C4-2B (cell line): Measurements from ENCODE around the gene MACF1.
A peak's percentile ranks its signal among the peaks of the same experiment; 100 is the strongest.
"Not testable (repeated sequence)": the region's sequence is repeated elsewhere in the genome, so short reads cannot be mapped to it uniquely, and the experiment has no call there.

Experiments
- H3K27ac ChIP-seq: fragments of 450-650 bp; 2 replicates; pipeline ENCODE4 v1.5.1; 2017
- CTCF ChIP-seq: fragments of 450-650 bp; conservative IDR thresholded peaks from 2 replicates; pipeline ENCODE4 v1.5.1; 2017; ENCODE audit warnings: mild to moderate bottlenecking
- ZFX ChIP-seq: fragments of 450-650 bp; IDR thresholded peaks from 2 replicates; pipeline ENCODE4 v1.6.1; 2017

The MACF1 gene

DNA sequence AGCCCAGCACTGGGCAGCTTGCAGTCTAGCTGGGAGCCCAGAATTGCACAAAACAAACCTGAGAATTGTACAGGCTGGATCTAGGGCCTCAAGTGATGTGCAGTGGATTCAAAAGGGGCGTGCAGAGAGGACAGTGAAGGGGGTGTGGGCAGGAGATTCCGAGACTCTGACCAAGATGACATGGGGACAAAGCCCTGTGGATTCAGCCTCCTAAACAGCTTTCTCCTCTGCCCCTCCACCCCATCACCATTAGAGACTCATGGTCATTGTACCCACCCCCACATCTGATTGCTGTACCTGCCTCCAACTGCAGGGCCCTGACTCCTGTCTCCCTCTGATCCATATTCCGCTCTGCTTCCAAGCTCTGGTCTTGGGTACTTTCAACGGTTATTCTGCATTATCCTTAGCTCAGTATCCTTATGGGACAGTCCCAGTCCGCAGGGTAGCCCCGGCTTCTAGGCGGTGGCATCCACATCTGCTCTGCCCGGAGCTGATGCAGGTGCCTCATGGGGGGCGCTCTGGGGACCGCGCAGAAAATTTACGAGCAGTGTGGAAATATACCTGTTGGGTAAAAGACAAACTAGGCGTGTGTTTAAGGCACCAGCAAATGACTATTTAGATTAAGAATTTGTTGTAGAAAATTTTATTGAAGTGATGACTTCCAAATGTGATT lies 285.2 kb downstream of the MACF1 start:
- TF ChIP-seq CTCF (no peak), ZFX (no peak)
- no peak overlapping the region for H3K27ac ChIP-seq

- H3K27ac ChIP-seq, result peak overlapping the region; percentile 41; the same call in 1 of the 2 replicates
- no peak for TF ChIP-seq CTCF
- no peak for TF ChIP-seq ZFX
Observed at GRCh38 chr1:39490596-39491145, 286.2 kb downstream of the MACF1 start.

GRCh38 chr1:39491146-39491921 lies 286.8 kb downstream of the MACF1 start, which contains the start of gene BMP8A:
Gene BMP8A, plus strand, starts transcription at chr1:39491636. Its CDS starts 356 bp downstream, at chr1:39491992.
- TF ChIP-seq CTCF (no peak), ZFX (peak; percentile 32; the same call in 1 of the 2 replicates)
- H3K27ac ChIP-seq, result peak within 1 kb of the TSS; percentile 41

- not testable (repeated sequence) for H3K27ac ChIP-seq
Observed at GRCh38 chr1:39492118-39493042, 287.9 kb downstream of the MACF1 start.

GRCh38 chr1:39493043-39493810 lies 288.7 kb downstream of the MACF1 start:
- H3K27ac ChIP-seq, result not testable (repeated sequence)

GRCh38 chr1:39494671-39495410 lies 290.3 kb downstream of the MACF1 start:
- no peak overlapping the region for H3K27ac ChIP-seq
- TF ChIP-seq CTCF (no peak), ZFX (no peak)

DNA sequence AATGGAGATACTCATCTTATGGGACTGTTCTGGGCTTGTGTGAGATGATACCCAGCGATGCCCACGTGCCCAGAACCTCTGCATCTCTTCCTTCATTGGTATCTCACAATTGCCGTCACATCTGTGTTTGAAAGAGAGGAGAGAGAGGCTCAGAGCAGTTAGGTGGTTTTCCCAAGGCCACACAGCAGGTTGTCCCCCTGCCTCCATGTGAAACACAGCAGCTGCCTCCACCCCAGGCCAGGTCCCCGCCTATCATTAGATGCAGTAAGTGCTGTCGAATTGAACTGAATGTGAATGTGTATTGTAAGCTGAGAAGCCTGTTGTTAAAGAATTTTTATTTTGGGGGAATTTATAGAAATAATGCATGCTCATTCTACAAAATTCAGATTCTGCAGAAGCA lies 292.0 kb downstream of the MACF1 start:
- H3K27ac ChIP-seq, result not testable (repeated sequence)

GRCh38 chr1:39497585-39497984 lies 293.1 kb downstream of the MACF1 start:
- TF ChIP-seq CTCF (no peak), ZFX (no peak)
- no peak overlapping the region for H3K27ac ChIP-seq

- not testable (repeated sequence) for H3K27ac ChIP-seq
Observed at GRCh38 chr1:39498096-39498710, 293.7 kb downstream of the MACF1 start.

DNA sequence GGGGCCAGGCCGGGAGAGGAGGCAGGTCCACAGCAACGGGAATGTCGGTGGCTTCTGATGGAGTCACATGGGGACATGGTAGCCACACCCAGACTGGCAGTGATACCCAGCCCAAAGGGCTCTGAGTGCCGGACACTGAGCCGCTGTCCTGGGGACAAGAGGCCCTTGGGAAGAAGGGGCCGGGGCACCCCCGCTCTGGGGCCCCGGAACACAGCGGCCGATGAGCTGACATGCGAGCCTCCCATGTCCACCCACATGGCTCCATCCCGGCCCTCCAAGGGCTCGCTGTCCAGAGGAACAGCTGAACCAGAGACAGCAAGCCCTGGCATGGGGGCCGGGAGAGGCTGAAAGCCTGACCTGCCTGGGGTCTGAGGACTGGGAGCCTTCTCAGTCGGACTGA lies 294.3 kb downstream of the MACF1 start:
- not testable (repeated sequence) for H3K27ac ChIP-seq
